ENCODE data around the gene ADAMTS17.

The ADAMTS17 gene

GRCh38 chr15:100215843-100216169, 126.0 kb downstream of the ADAMTS17 start:
- no peak for TF ChIP-seq CTCF (conservative IDR thresholded peaks at IDR 0.05; ENCODE audit: low read length)
- no peak for DNase-seq (ENCODE audit: low read depth)
- H3K4me3 ChIP-seq (ENCODE audit: low read length): no peak overlapping the region

GRCh38 chr15:100215031-100215842, 126.5 kb downstream of the ADAMTS17 start:
- no peak for DNase-seq (ENCODE audit: low read depth)
- H3K4me3 ChIP-seq (ENCODE audit: low read length): no peak overlapping the region
- TF ChIP-seq CTCF (conservative IDR thresholded peaks at IDR 0.05; ENCODE audit: low read length): no peak

- no peak overlapping the region for H3K4me3 ChIP-seq (ENCODE audit: low read length)
- no peak for TF ChIP-seq CTCF (conservative IDR thresholded peaks at IDR 0.05; ENCODE audit: low read length)
- DNase-seq (ENCODE audit: low read depth): no peak
Measured at GRCh38 chr15:100211855-100212850, 129.6 kb downstream of the ADAMTS17 start.

- no peak for TF ChIP-seq CTCF (conservative IDR thresholded peaks at IDR 0.05; ENCODE audit: low read length)
- DNase-seq (ENCODE audit: low read depth): no peak
- no peak overlapping the region for H3K4me3 ChIP-seq (ENCODE audit: low read length)
Measured at GRCh38 chr15:100210338-100210737, 131.4 kb downstream of the ADAMTS17 start.

GRCh38 chr15:100208921-100209603, 132.7 kb downstream of the ADAMTS17 start:
- H3K4me3 ChIP-seq (ENCODE audit: low read length): no peak overlapping the region
- no peak for TF ChIP-seq CTCF (conservative IDR thresholded peaks at IDR 0.05; ENCODE audit: low read length)
- DNase-seq (ENCODE audit: low read depth): no peak

GRCh38 chr15:100207053-100207452, 134.7 kb downstream of the ADAMTS17 start:
- TF ChIP-seq CTCF (conservative IDR thresholded peaks at IDR 0.05; ENCODE audit: low read length): no peak
- no peak overlapping the region for H3K4me3 ChIP-seq (ENCODE audit: low read length)
- no peak for DNase-seq (ENCODE audit: low read depth)
